ENCODE data around the gene LNX1.
"Not testable (repeated sequence)": the region's sequence is repeated elsewhere in the genome, so short reads cannot be mapped to it uniquely, and the experiment has no call there.

Gene LNX1

DNA sequence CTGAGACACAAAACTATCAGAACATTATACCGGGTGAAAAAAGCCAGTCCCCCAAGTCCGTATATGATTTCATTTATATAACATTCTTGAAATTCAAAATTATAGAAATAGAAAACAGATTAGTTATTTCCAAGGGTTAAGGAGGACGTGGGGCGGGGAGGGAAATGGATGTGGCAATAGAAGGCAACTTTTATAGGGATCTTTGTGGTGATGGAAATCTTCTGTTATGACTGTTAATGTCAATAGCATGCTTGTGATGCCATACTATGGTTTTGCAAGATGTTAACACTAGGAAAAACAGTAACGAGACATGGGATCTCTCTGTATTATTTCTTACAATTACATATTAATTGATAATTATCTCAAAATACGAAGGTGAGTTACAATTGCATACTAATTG is 96.4 kb downstream of the LNX1 start:
- no peak for DNase-seq (ENCODE audit: low read depth)

DNA sequence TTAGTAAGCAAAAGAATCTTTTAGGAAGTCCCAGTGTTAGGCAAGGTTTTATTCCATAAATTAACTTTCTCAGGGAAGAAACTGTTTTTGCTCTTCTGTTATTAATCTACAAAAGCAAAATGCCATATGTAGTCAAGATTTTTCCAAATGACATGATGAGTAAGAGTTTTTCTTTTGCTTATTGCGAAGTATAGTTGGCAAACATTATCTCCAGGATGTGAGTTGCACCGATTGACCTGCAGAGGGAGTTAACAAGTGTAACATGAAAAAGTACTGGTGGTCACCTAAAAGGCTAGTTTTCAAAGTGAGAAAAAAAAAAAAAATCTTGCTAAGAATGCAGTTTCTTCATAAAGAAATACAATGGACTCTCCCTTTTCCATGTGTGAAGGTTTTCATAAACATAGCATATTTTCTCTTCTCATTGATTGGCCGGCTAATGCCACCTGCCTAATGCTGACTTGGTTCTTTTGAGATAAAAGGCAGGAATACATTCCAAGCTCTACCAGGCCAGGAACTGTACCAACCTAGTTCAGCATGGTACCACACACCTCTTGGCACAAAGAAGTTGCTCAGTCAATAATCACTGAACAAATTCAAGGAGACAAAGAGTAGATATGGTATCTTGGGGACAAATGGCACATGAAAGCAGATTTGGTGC is 100.2 kb downstream of the LNX1 start:
- DNase-seq (ENCODE audit: low read depth): no peak

DNA sequence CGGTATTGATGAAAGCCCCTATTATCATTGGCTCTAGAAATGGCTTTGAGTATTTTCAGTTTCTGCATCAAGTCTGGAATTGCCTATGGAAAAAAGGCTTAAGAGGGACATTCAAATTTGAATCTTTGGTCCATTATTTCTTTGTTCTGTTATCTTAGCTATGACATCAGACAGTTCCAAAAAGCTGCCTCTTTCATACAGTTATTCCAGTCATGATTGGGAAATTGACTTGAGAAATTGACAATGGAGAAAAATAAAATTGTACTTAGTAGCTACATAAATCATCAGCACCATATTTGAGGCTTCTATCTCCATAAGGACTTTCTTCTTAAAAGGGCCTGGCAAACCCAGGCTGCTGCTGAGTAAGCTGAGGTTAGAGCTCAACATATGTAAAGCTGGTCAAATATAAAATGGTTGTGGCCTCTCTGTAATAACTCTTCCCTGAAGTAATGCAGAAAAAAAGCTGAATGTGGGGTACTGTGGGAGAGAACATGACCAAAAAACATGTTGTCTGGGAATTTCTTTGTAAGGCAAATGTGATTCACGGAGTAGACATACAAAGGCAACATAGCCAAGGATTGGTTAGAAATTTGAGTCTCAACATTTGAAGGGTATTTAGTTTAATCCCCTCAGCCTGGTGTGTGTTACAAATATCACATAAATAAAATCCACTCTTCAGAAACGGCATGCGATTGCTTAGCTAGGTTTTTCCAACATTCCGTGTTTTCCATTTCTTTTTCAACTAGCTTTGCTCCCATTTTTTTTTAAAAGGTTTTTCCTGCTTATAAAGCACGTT is 100.9 kb downstream of the LNX1 start:
- no peak for DNase-seq (ENCODE audit: low read depth)

DNA sequence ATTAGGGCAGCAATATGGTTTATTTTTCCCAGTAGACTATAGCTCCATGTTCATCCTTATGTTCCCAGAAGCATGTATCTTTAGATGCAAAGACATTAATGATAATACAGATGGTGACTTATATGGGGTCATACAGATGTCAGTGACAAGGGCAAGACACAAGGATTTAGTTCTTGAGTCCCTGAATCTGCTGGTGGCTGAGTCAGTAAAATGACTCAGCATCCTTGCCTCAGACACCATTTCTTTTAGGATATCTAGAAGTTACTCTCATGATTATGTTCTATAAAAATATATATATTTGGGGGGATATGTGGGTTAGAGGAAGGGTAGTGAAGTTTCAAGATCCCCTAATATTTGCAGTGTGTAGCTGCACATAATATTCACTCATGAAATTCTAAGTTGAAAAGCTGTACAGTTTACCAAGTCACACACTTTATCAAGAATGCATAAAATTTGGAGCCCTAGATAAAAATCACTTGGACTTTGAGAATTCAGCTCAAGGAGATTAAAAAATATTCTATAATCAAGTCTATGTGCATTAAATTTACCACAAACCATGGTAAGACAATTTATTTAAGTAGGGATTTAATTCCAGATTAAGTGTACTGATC is 101.9 kb downstream of the LNX1 start:
- no peak for DNase-seq (ENCODE audit: low read depth)

DNA sequence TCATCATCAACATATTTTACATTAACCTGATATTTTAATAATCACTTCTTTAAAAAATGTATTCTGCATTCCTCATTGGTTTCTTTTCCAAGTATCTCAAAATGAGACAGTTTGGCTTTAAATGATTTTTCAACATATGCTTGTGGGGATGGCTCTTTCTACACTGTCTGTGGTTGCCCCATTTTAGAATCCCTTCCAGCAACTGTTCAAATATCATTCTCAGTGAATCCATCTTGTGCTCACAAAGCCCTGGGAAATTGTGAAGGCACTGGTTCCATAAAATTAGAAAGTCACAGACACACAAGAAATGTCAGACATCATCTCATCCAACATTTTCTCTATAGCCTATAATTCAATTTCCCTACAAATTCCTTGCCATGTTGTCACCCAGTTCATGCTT is 103.5 kb downstream of the LNX1 start:
- DNase-seq (ENCODE audit: low read depth): no peak

DNA sequence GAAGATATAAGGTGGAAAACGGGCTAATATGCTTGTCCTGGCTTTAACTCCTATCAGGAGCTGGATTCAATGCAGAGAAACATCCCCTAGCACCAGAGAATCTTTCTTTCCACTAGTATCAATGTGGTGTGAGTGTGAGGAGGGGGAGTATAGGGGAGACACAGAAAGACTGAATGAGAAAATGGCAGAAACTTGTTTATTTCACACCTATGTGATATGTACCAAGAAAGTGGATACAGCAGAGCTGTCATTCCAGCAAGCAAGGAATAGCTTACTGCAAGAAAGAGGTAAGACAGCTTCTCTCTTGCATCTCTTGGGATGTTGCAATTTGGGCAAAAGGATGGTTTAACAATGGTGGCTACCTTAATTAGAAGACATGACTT is 105.6 kb downstream of the LNX1 start:
- DNase-seq (ENCODE audit: low read depth): no peak

DNA sequence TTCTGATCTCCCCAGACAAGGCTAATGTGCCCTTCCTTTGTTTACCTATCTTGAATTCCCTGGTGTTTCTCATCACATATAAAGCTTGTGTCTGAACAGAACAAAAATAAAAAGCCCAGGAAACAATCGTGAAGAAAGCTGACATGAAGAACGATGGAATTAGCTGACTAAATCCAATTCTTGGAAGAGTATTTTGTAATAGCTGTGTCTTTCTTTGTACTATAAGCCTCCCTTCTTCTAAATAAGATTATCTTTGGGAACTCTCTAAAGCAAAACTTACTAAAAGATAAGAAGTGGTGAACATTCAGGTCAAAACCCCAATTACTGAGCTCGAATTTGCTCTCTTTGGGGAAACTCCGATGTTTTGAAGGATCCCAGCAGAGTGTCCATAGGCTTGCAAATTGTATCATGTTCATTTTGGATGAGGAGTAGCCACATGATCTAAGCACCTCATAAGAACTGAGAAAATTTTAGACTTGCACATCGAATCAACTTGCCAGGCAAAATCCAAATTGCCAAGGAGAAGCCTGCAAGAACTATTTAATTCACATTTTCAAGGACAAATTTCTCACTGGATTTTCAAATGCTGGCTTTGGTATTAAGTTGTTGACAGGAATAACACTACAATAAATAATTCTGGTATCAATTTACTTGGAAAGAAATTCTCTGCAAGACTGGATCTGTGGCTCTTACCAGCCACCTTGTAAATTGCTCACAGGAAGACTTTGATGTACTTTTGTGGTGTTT is 106.2 kb downstream of the LNX1 start:
- DNase-seq (ENCODE audit: low read depth): no peak

DNA sequence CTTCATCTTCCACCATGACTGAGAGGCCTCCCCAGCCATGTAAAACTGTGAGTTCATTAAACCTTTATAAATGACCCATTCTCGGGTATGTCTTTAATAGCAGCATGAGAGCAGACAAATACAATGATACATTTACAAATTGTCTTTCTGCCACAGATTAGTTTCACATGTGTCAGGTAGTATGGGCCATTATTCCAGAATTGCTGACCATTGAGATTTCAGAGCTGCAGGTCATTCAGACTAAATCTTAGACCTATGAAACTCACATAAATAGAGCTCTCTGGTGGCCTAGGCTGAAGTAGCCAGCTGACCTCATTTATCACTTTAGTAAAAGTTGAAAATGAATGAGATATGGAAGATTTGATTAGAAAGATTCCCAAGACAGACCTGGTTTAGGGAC is 108.0 kb downstream of the LNX1 start:
- no peak for DNase-seq (ENCODE audit: low read depth)

DNA sequence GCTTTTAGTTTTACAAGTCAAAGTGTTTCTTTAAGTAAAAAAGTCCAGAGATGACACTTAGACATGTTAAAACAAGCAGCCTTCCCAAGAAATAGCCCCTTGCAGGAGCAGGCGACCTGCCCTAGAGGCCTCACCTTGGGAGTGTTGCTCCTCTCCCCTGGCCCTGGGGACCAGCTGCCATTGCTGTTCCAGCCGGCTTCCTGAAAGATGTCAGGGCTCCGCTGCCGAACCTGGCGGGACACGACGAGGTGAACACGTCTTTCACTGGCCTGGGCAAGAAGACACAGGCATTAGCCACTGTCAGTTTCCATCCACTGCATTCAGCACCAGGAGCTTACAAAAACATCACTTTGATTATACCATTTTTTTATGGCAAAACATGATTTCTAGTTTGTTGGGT is 109.7 kb downstream of the LNX1 start:
- no peak for DNase-seq (ENCODE audit: low read depth)

DNA sequence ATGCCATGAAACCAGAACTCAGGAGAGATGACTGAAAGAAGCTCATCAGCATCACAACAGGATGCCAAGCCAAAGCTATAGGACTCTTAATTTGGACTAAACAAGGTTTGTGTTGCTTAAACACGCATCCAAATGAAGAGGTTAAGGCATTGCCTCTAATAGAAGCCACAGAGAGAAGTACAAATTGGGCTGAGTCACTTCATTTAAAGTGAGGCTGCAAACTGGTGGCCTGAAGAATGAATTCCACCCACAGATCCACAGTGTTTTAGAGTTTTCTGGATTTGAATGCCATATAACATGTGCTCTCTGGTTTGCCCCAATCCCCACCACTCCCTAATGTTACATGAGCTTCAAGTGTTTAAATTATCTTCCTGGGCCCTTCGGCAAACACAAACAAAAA is 110.4 kb downstream of the LNX1 start:
- no peak for DNase-seq (ENCODE audit: low read depth)

DNA sequence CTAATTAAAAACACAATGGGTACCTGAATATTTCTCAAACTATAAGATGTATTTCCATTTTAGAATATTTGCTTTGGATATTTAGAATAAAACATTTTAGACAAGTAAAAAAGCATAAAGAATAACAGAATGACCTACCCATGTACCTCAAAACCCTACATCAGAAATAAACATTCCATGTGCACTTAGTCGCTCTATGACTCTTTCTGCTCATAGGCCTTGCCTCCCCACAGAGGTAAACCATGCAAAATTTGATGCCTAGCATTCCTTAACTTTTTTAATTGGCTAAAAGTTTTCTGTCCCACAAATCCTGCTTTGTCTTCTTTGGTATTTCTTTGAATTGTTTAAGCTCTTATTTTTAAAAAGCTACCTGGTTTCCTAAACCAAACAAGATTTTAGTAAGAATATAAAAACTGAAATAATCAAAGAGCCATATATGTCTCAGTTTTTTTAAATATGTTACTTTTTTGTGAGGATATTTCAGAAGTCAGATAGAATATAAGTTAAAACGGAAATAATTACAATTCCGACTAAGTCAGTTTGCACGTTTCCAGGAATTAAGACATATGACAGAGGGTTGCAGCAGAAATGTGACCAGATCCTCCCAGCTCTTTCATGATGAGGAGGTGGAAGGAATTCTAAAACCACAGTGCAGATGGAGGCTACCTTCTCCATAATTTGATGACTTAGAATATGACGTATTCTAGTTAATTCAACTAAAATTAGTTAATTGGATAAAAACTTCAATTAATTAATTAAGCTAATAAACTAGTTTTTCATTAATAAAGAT is 111.4 kb downstream of the LNX1 start:
- no peak for DNase-seq (ENCODE audit: low read depth)

DNA sequence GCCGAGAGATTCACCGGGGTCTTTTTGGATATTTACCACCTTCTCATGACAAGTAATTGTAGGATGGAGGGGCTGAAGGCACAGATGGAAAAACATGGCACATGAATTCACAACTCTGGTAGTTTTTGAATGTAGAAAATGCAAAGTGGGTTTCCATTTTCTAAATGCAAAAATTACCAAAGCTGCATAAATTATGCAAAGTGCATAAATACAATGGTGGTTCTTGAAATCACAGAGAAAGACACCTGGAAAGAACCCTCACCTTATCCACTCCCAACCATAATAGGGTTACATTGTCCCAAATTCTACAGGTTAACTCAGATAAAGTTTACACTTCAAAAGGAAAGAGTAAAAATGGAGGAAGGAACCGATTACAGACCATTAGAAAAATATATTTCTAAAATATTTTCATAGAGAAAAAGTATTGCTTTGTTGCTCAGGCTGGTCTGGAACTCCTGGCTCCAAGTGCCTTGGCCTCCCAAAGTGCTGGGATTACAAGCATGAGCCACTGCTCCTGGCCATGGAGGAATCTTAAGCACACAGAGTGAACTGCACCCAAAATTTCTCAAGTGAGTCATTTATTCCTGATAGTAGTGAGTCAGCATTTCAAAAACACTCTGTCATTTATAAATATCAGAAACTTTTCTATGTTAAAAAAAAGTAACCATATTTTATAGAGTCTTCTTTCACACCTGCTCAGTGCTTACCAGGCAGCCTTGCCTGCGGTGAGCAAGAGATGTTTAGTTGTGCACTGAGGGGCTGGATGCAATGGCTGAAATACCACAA is 112.4 kb downstream of the LNX1 start:
- DNase-seq (ENCODE audit: low read depth): no peak

DNA sequence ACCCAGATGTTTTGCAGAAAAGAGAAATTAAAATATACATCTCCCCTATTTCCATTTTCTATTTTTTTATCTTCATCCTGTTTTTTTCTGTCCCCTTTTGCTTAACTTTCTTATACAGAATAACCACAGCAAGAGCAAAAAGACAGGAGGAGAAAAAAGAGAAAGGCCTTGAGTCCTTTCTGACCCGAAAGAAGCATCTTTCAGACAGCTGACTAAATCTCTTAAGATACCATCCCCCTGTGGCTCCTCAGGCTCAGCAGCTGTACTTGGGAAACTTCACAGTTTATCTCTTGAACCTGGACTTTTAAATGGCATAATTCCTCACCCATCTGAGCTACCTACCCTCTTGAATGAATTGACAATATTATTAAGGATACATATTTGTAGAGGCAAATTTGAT is 113.7 kb downstream of the LNX1 start:
- no peak for DNase-seq (ENCODE audit: low read depth)

DNA sequence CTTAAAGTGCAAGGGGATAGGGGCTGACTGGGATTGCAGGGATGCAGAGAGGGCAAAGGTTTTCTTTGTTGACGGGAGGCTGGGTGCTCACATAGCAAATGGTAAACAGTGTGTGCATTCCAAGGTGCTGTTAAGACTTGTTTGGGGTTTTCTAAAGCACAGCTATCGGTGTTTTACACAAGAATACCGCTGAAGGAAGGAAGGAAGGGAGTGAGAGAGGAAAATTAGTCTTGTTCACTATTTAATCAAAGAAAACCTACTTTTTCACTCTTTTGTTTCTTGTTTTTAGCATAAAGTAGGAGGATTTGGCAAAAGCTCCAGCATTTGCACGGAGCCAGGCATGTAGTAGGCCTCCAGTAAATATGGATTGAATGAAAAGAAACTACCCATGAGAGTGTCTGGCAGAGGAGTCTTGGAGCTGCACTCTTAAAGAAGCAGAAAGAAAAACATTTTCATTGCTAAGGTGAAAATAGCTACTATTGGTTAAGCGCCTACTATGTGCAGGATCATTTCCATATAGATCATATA is 114.2 kb downstream of the LNX1 start:
- no peak for DNase-seq (ENCODE audit: low read depth)

DNA sequence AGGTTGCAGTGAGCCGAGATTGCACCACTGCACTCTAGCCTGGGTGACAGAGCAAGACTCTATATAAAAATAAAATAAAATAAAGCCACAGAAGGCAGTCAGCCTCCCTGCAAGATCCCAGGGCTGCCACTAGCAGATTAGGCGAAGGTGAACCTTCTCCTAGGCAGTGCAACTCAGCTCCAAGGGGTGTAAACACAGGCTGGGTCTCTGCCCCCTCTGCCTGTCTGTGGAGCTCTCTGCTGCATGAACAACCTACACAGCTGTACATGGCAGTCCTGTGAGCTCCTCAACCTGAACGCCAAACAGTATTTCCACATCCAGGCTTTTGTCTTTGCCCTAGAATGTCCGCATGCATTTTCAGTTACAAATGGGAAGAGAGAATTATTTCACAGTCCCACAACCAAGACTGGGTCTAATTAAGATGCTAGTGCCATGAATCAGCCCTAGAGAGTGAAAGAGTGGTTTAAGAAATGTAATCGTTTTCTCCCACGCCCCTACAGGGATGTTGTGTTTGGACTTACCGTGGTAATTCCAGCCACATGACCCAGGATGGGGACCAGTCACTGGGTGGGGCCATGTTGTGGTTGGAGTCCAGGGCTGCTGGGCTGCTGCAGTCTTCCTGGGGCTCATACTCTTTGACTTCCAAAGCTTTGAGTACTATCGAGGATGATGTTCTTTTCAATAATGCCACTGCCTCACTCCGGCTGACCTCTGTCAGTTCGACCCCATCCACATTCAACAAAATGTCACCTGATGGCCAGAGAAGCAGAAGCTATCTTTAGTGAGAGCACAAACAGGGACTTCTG is 114.9 kb downstream of the LNX1 start:
- no peak for DNase-seq (ENCODE audit: low read depth)

DNA sequence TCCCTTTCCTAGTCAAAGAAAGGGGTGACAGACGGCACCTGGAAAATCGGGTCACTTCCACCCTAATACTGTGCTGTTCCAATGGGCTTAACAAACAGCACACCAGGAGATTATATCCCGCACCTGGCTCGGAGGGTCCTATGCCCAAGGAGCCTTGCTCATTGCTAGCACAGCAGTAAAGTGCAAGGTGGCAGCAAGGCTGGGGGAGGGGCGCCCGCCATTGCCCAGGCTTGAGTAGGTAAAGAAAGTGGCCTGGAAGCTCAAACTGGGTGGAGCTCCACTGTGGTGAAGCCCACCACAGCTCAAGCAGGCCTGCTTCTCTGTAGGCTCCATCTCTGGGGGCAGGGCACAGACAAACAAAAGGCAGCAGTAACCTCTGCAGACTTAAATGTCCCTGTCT is 124.7 kb downstream of the LNX1 start:
- DNase-seq (ENCODE audit: low read depth): not testable (repeated sequence)

DNA sequence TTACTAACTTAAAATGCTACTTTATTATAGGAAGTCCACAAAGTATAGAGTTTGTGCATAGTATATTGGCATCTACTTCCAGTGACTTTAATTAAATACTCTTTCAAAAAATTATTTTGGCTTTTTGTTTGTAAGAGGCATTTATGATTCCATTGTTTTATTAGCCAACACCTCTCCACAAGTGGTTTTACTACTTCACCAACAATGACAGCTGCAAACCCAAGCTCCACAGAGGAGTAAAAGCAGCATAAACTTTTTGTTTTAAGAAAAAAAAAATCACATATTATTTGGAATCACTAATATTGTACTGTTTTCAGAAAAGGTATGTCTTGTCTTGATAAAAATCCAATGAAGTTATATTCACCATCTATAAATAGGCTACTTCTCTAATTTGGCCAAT is 125.4 kb downstream of the LNX1 start:
- no peak for DNase-seq (ENCODE audit: low read depth)

DNA sequence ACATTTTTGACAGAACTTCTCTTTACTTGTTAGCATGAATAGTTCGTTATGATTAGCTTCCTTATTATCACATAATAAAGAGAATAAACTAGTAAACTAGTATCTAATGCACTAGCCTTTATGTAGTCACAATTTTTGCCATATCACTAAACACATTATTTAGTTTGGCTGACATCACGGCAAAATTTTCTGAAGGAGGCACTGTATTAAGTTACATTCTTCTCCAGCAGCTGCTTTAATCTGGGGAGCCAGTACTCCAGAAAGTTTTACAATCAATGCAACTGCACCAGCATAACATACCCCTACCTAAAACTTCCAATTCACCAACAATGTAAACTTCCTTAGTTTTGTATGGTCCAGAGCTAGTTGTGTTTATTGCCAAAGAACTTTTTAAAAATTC is 126.0 kb downstream of the LNX1 start:
- DNase-seq (ENCODE audit: low read depth): no peak

DNA sequence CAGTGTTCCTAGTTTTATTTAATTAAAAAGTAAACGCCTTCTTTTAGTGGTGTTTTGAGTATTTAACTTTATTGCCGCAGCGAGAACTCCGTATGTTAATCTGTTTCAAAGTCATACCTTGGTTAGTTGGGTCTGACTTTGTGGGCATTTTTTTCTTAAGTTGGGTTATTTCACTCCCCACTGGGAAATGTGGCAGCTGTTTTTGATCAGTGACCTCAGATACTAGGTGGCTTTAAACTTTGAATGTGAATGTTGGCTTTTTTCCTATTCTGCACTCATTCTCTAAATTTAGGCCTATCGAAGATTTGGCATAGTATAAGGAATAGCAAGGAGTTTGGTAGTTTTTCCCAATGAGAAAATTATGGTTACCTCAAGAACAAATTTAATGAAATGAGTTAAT is 127.9 kb downstream of the LNX1 start:
- no peak for DNase-seq (ENCODE audit: low read depth)

DNA sequence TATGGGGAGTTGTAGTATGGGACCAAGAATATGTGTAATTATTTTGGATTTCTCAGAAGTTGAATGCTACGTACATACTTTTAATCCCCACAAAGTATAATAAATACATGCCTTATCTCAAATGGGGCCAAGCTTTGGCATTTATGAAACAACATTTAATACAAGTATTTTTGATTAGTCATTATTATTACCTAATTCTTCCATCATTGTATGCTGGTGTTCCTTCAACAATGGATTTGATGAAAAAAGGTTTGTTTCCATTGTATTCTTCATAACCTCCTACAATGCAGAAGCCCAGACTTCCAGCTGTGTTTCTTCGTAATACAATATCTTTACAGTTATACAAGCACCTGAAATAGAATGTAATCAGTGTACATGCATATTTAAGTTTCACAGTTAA is 130.0 kb downstream of the LNX1 start:
- DNase-seq (ENCODE audit: low read depth): no peak
